HG03066 (cell line): ENCODE measurements around the gene FAM217B.

Experiments used
- ATAC-seq: cut with Tn5 transposase; IDR thresholded peaks from one replicate; pipeline ENCODE4 v1.9.1; 2021; ENCODE audit warnings: low read depth; ENCODE audit not compliant: unreplicated experiment

FAM217B gene

GRCh38 chr20:59940129-59940955 is at the start of gene FAM217B, which contains the start of gene PPP1R3D:
Gene FAM217B (plus strand): TSS chr20:59940389. CDS start chr20:59943944, 3,555 bp downstream.
Gene PPP1R3D (minus strand): TSS chr20:59940305. CDS start chr20:59939931, 374 bp downstream.
- ATAC-seq = peak; percentile 88

- ATAC-seq = no peak
Measured at GRCh38 chr20:59891581-59891980, 48.6 kb upstream of the FAM217B start.

- no peak for ATAC-seq
Measured at GRCh38 chr20:59895908-59896307, 44.3 kb upstream of the FAM217B start.

GRCh38 chr20:59902470-59902869 is 37.7 kb upstream of the FAM217B start:
- no peak for ATAC-seq

GRCh38 chr20:59903621-59904020 is 36.6 kb upstream of the FAM217B start:
- no peak for ATAC-seq

- no peak for ATAC-seq
Measured at GRCh38 chr20:59908855-59909254, 31.3 kb upstream of the FAM217B start.

GRCh38 chr20:59911041-59911440 is 29.1 kb upstream of the FAM217B start:
- ATAC-seq = no peak

GRCh38 chr20:59912609-59913008 is 27.6 kb upstream of the FAM217B start:
- no peak for ATAC-seq

GRCh38 chr20:59920944-59921343 is 19.2 kb upstream of the FAM217B start:
- ATAC-seq = no peak

GRCh38 chr20:59923514-59923913 is 16.7 kb upstream of the FAM217B start:
- ATAC-seq = no peak

GRCh38 chr20:59925359-59925758 is 14.8 kb upstream of the FAM217B start:
- no peak for ATAC-seq

- no peak for ATAC-seq
Measured at GRCh38 chr20:59925899-59926298, 14.3 kb upstream of the FAM217B start.

GRCh38 chr20:59931511-59932312 is 8.5 kb upstream of the FAM217B start:
- ATAC-seq = no peak

GRCh38 chr20:59932616-59933295 is 7.4 kb upstream of the FAM217B start:
- no peak for ATAC-seq

GRCh38 chr20:59933296-59933848 is 6.8 kb upstream of the FAM217B start, which contains the start of gene SYCP2:
Gene SYCP2 (minus strand): TSS chr20:59933637. CDS start chr20:59922413, 11,224 bp downstream.
- ATAC-seq = no peak

- ATAC-seq = peak; percentile 79
Measured at GRCh38 chr20:59933849-59934585, 6.2 kb upstream of the FAM217B start.

- no peak for ATAC-seq
Measured at GRCh38 chr20:59935457-59936185, 4.6 kb upstream of the FAM217B start.

- ATAC-seq = no peak
Measured at GRCh38 chr20:59936409-59936808, 3.8 kb upstream of the FAM217B start.

GRCh38 chr20:59937150-59937549 is 3.0 kb upstream of the FAM217B start:
- no peak for ATAC-seq
